ENCODE data around the gene CIAO3.

CIAO3 gene

DNA sequence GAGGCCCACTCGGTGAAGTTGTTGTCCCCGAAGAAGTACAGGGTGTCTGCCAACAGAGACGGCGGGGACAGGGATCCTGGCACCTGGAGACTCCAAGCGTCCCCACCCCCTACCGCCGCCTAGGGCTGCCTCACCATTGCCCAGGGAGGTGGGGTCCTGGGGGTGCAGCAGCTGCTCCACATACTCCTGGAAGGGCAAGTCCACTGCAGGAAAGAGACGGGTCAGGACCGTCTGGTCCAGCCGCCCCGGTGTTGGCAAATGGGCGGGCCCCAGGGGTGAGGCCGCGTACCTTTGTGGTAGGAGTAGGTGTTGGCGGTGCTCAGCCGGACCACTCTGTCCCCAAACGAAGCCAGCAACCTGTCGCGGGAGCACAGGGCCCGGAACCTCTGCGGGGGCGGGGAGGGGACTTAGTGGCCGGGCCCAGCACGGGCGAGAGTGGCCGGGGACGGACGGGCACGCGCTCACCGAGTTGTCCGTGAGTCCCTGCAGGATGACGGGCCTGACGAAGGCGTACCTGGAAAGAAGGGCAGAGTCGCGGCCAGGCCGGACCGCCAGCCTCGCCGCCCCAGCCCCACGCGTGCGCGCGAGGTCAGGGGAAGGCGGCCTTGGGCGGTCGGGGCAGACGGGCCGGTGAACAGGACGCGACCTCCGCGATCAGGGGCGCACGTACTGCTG lies 57.3 kb downstream of the CIAO3 start:
- Histone ChIP-seq H3K36me3 (ENCODE audit: control insufficient read depth, insufficient read depth, low read length) (peaks cover 40% of the 10 kb centered on the region), H3K4me3 (ENCODE audit: extremely low read depth, insufficient read depth, low read length, poor library complexity, severe bottlenecking) (peak overlapping the region; percentile 62), H3K4me1 (ENCODE audit: control insufficient read depth, insufficient read depth, low read length, poor library complexity, severe bottlenecking) (peaks cover 12% of the 10 kb centered on the region), H3K9me3 (ENCODE audit: control insufficient read depth, low read length) (no peaks in the 10 kb centered on the region), H3K27ac (ENCODE audit: low read depth, low read length, severe bottlenecking) (peak overlapping the region; percentile 45)
- 17 to 19% methylated on average over 50 to 53 of the region's 57 CpGs for WGBS, 2 experiments (ENCODE audit: insufficient coverage in 2 of 2)

GRCh38 chr16:682493-683395 lies 58.1 kb downstream of the CIAO3 start:
- H3K4me1 ChIP-seq (ENCODE audit: control insufficient read depth, insufficient read depth, low read length, poor library complexity, severe bottlenecking), result peaks cover 12% of the 10 kb centered on the region
- no peaks in the 10 kb centered on the region for H3K9me3 ChIP-seq (ENCODE audit: control insufficient read depth, low read length)
- H3K36me3 ChIP-seq (ENCODE audit: control insufficient read depth, insufficient read depth, low read length), result peaks cover 40% of the 10 kb centered on the region
- H3K27ac ChIP-seq (ENCODE audit: low read depth, low read length, severe bottlenecking), result no peak overlapping the region
- peak overlapping the region; percentile 62 for H3K4me3 ChIP-seq (ENCODE audit: extremely low read depth, insufficient read depth, low read length, poor library complexity, severe bottlenecking)
- WGBS, 2 experiments (ENCODE audit: insufficient coverage in 2 of 2), result 94 to 95% methylated on average over 28 to 31 of the region's 36 CpGs

GRCh38 chr16:681746-682427 lies 58.9 kb downstream of the CIAO3 start:
- H3K4me1 ChIP-seq (ENCODE audit: control insufficient read depth, insufficient read depth, low read length, poor library complexity, severe bottlenecking), result peaks cover 12% of the 10 kb centered on the region
- H3K27ac ChIP-seq (ENCODE audit: low read depth, low read length, severe bottlenecking), result no peak overlapping the region
- peak overlapping the region; percentile 78 for H3K4me3 ChIP-seq (ENCODE audit: extremely low read depth, insufficient read depth, low read length, poor library complexity, severe bottlenecking)
- H3K36me3 ChIP-seq (ENCODE audit: control insufficient read depth, insufficient read depth, low read length), result peaks cover 37% of the 10 kb centered on the region
- H3K9me3 ChIP-seq (ENCODE audit: control insufficient read depth, low read length), result no peaks in the 10 kb centered on the region
- WGBS, 2 experiments (ENCODE audit: insufficient coverage in 2 of 2), result 95 to 97% methylated on average over 22 to 27 of the region's 28 CpGs

GRCh38 chr16:680967-681745 lies 59.6 kb downstream of the CIAO3 start:
- peak overlapping the region; percentile 78 for H3K4me3 ChIP-seq (ENCODE audit: extremely low read depth, insufficient read depth, low read length, poor library complexity, severe bottlenecking)
- 60 to 63% methylated on average over 43 to 44 of the region's 44 CpGs for WGBS, 2 experiments (ENCODE audit: insufficient coverage in 2 of 2)
- no peaks in the 10 kb centered on the region for H3K9me3 ChIP-seq (ENCODE audit: control insufficient read depth, low read length)
- H3K36me3 ChIP-seq (ENCODE audit: control insufficient read depth, insufficient read depth, low read length), result peaks cover 29% of the 10 kb centered on the region
- peaks cover 12% of the 10 kb centered on the region for H3K4me1 ChIP-seq (ENCODE audit: control insufficient read depth, insufficient read depth, low read length, poor library complexity, severe bottlenecking)
- H3K27ac ChIP-seq (ENCODE audit: low read depth, low read length, severe bottlenecking), result peak overlapping the region; percentile 72

- peaks cover 12% of the 10 kb centered on the region for H3K4me1 ChIP-seq (ENCODE audit: control insufficient read depth, insufficient read depth, low read length, poor library complexity, severe bottlenecking)
- H3K36me3 ChIP-seq (ENCODE audit: control insufficient read depth, insufficient read depth, low read length), result peaks cover 28% of the 10 kb centered on the region
- 0 to 1% methylated on average over 26 to 38 of the region's 38 CpGs for WGBS, 2 experiments (ENCODE audit: insufficient coverage in 2 of 2)
- no peaks in the 10 kb centered on the region for H3K9me3 ChIP-seq (ENCODE audit: control insufficient read depth, low read length)
- peak overlapping the region; percentile 72 for H3K27ac ChIP-seq (ENCODE audit: low read depth, low read length, severe bottlenecking)
- H3K4me3 ChIP-seq (ENCODE audit: extremely low read depth, insufficient read depth, low read length, poor library complexity, severe bottlenecking), result peak overlapping the region; percentile 78
Observed at GRCh38 chr16:680625-680945, 60.2 kb downstream of the CIAO3 start.

- no peaks in the 10 kb centered on the region for H3K9me3 ChIP-seq (ENCODE audit: control insufficient read depth, low read length)
- H3K27ac ChIP-seq (ENCODE audit: low read depth, low read length, severe bottlenecking), result peak within 1 kb of the TSS; percentile 72
- peak within 1 kb of the TSS; percentile 78 for H3K4me3 ChIP-seq (ENCODE audit: extremely low read depth, insufficient read depth, low read length, poor library complexity, severe bottlenecking)
- 0% methylated on average over 59 to 74 of the region's 91 CpGs for WGBS, 2 experiments (ENCODE audit: insufficient coverage in 2 of 2)
- peaks cover 17% of the 10 kb centered on the region for H3K4me1 ChIP-seq (ENCODE audit: control insufficient read depth, insufficient read depth, low read length, poor library complexity, severe bottlenecking)
- H3K36me3 ChIP-seq (ENCODE audit: control insufficient read depth, insufficient read depth, low read length), result peaks cover 23% of the 10 kb centered on the region
Observed at GRCh38 chr16:679814-680624, 60.8 kb downstream of the CIAO3 start, which contains the start of gene STUB1. TSS of gene STUB1 (plus strand) at chr16:680410. CDS start at chr16:680526, 116 bp downstream.

All from mesodermal cell (in vitro differentiated cells).